ENCODE data around the gene TREM1. TPM values are rescaled to one million over a fixed set of nuclear protein-coding genes. Genes with fewer than 3 reads are reported as not detected.
"Not testable (repeated sequence)": the region's sequence is repeated elsewhere in the genome, so short reads cannot be mapped to it uniquely, and the experiment has no call there.

The TREM1 gene
- total and polyA plus RNA-seq, 7 donors: 0.36 to 6.0 (median 1.8) TPM

DNA sequence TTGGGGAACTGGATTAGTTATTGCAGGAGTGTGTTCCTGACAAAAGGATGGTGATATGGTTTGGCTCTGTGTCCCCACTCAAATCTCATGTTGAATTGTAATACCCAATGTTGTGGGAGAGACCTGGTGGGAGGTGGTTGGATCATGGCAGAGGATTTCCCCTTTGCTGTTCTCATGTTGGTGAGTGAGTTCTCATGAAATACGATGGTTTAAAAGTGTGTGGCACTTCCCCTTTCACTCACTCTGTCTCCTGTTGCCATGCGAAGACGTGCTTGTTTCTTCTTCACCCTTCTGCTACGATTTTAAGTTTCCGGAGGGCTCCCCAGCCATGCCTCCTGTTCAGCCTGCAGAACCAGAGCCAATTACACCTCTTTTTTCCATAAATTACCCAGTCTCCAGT, 16.2 kb upstream of the TREM1 start:
- no peak for TF ChIP-seq POLR2AphosphoS5 (IDR thresholded peaks at IDR 0.05)
- no peak for TF ChIP-seq POLR2A (IDR thresholded peaks at IDR 0.05)
- no peak for TF ChIP-seq EP300 (IDR thresholded peaks at IDR 0.05)
- TF ChIP-seq, protein P1, sequence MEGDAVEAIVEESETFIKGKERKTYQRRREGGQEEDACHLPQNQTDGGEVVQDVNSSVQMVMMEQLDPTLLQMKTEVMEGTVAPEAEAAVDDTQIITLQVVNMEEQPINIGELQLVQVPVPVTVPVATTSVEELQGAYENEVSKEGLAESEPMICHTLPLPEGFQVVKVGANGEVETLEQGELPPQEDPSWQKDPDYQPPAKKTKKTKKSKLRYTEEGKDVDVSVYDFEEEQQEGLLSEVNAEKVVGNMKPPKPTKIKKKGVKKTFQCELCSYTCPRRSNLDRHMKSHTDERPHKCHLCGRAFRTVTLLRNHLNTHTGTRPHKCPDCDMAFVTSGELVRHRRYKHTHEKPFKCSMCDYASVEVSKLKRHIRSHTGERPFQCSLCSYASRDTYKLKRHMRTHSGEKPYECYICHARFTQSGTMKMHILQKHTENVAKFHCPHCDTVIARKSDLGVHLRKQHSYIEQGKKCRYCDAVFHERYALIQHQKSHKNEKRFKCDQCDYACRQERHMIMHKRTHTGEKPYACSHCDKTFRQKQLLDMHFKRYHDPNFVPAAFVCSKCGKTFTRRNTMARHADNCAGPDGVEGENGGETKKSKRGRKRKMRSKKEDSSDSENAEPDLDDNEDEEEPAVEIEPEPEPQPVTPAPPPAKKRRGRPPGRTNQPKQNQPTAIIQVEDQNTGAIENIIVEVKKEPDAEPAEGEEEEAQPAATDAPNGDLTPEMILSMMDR (IDR thresholded peaks at IDR 0.05): no peak
- Histone ChIP-seq H3K27ac (no peak overlapping the region), H3K9me3 (no peaks in the 10 kb centered on the region), H3K4me3 (no peak overlapping the region), H3K27me3 (no peaks in the 10 kb centered on the region), H3K36me3 (no peaks in the 10 kb centered on the region), H3K4me1 (no peaks in the 10 kb centered on the region)
- intact Hi-C loops (cut with DNase I): no loop called here
- no peak for DNase-seq
- WGBS, 2 donors: 52 to 72% methylated on average over 5 of the region's 5 CpGs

DNA sequence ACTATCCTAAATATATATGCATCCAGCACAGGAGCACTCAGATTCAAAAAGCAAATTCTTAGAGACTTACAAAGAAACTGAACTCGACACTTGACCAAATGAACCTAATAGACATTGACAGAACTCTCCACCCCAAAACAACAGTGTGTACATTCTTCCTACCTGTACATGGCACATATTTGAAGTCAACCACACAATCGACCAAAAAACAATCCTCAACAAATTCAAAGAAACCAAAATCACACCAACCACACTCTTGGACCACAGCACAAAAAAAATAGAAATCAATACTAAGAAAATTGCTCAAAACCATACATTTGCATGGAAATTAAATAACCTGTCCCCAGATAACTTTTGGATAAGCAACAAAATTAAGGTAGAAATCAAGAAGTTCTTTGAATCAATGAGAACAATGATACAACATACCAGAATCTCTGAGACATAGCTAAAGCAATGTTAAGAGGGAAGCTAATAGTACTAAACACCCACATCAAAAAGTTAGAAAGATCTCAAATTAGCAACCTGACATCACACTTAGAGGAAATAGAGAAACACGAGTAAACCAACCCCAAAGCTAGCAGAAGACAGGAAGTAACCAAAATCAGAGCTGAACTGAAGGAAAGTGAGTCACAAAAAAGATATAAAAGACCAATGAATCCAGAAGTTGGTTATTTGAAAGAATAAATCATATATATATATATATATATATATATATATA, 12.5 kb upstream of the TREM1 start:
- Histone ChIP-seq H3K36me3 (no peaks in the 10 kb centered on the region), H3K9me3 (no peaks in the 10 kb centered on the region), H3K27ac (no peak overlapping the region), H3K27me3 (no peaks in the 10 kb centered on the region), H3K4me1 (no peaks in the 10 kb centered on the region), H3K4me3 (no peak overlapping the region)
- WGBS, 2 donors: 48 to 50% methylated on average over 3 of the region's 3 CpGs
- DNase-seq: no peak
- TF ChIP-seq POLR2AphosphoS5 (IDR thresholded peaks at IDR 0.05) (no peak), EP300 (IDR thresholded peaks at IDR 0.05) (no peak), POLR2A (IDR thresholded peaks at IDR 0.05) (no peak)
- TF ChIP-seq, protein P1 (IDR thresholded peaks at IDR 0.05): no peak
- intact Hi-C loops (cut with DNase I): no loop called here

DNA sequence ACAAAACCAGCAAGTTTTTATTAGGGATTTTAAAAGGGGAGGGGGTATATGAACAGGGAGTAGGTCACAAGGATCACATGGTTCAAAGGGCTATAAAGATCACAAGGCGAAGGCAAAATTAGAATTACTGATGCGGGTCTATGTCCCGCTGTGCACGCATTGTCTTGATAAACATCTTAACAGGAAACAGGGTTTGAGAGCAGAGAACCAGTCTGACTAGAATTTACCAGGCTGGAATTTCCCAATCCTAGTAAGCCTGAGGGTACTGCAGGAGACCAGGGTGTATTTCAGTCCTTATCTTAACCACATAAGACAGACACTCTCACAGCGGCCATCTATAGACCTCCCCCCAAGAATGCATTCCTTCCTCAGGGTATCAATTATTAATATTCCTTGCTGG, 10.8 kb upstream of the TREM1 start:
- DNase-seq; H3K27me3 ChIP-seq; H3K27ac ChIP-seq; H3K4me1 ChIP-seq; H3K36me3 ChIP-seq; intact Hi-C loops (cut with DNase I); H3K9me3 ChIP-seq; H3K4me3 ChIP-seq: not testable (repeated sequence)
- 55 to 67% methylated on average over 5 of the region's 5 CpGs for WGBS, 2 donors

DNA sequence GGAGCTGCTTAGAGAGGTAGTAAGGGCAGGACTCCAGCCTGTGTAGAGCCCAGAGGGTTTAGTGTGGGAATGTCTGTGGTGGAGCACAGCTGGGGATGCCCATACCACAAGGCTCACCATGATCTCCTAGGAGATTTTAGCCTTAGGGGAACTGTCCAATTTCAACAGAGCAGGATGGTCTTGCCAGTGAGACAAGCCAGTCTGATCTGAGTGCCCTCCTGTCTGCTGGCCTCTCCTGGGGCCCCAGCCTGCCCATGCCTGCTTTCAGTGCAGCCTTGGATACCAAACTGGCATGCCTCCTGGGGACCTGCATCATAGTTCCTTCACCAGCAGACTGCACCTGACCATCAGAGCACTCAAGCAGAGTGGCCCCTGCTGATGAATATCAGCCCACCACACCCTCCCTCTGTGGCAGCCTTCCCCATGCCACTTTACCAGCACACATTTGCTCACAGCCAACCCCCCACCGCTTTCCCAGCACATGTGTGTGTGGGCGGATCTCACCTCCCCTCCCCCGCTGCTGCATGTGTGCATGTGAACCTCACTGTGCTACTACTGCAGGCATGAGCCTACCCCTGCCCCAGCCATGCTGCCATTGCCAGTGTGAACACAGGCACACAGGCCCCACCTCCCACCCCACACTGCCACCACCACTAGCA, 7.9 kb upstream of the TREM1 start:
- Histone ChIP-seq H3K9me3 (no peaks in the 10 kb centered on the region), H3K36me3 (no peaks in the 10 kb centered on the region), H3K27me3 (no peaks in the 10 kb centered on the region), H3K4me1 (no peaks in the 10 kb centered on the region), H3K27ac (no peak overlapping the region), H3K4me3 (no peak overlapping the region)
- DNase-seq: no peak
- TF ChIP-seq, protein P1 (IDR thresholded peaks at IDR 0.05): no peak
- TF ChIP-seq POLR2AphosphoS5 (IDR thresholded peaks at IDR 0.05) (no peak), POLR2A (IDR thresholded peaks at IDR 0.05) (no peak), EP300 (IDR thresholded peaks at IDR 0.05) (no peak)
- WGBS, 2 donors: 86 to 91% methylated on average over 3 of the region's 3 CpGs
- intact Hi-C loops (cut with DNase I): no loop called here

DNA sequence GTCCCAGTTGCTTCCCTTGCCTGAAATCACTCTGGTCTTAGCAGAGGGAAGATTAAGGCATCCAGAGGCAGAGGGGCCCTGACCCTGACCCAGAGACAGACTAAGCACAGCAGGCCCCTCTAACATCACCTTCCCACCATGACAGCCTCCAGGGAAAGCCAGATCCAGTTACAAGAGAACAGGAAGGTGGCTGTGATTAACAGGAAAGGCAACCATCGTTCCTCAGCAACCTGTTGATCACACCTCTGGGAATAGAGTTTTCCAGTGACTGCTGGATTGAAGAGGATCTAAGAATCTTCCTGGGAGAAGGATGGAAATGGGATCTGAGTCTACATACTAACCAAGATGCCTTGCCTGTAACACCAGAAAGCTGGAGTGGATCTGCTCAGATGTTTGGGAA, 5.2 kb upstream of the TREM1 start:
- Histone ChIP-seq H3K27me3 (no peaks in the 10 kb centered on the region), H3K27ac (no peak overlapping the region), H3K4me1 (no peaks in the 10 kb centered on the region), H3K36me3 (no peaks in the 10 kb centered on the region), H3K4me3 (no peak overlapping the region), H3K9me3 (no peaks in the 10 kb centered on the region)
- whole genome bisulfite sequencing, 2 donors: 67 to 69% methylated on average over 1 of the region's 1 CpG
- DNase-seq: no peak
- TF ChIP-seq POLR2AphosphoS5 (IDR thresholded peaks at IDR 0.05): no peak
- intact Hi-C loops (cut with DNase I): no loop called here

All from sigmoid colon (tissue), 7 donors.